Breast epithelium (tissue), 3 donors: ENCODE data around the gene ASB3.

Experiments
- POLR2AphosphoS5 ChIP-seq, 3 donors: sonication (generic); formaldehyde crosslinking; IDR thresholded peaks; one replicate each; pipeline ENCODE4 v1.6.1; 2017; ENCODE audit warnings: antibody characterized with exemption in 3 of 3
- TF ChIP-seq, protein P1 (sequence below), 3 donors: fragments of 450-650 bp; IDR thresholded peaks; one replicate each; pipeline ENCODE4 v1.5.1; 2016 to 2017; ENCODE audit warnings: antibody characterized with exemption in 3 of 3, mild to moderate bottlenecking in 3 of 3, moderate library complexity in 3 of 3

DNA sequence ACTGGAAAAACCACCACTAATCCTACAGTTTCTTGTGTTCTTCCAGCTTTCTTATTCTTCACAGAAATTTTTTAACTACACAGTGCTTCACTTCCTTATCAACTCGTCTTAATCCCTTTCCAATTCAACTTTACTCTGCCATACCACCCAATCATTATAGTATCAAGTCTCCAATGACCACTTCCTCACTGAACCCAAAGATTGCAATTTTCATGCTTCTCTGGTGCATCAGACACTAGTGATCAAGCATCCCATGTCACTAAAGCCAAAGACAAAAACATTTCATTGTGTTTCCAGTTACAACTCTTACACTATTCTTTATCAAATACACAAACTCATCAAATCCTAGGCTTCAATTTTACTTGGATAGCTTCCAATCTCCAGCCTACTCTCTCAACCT, 9.6 kb downstream of the ASB3 start:
- TF ChIP-seq, protein P1, sequence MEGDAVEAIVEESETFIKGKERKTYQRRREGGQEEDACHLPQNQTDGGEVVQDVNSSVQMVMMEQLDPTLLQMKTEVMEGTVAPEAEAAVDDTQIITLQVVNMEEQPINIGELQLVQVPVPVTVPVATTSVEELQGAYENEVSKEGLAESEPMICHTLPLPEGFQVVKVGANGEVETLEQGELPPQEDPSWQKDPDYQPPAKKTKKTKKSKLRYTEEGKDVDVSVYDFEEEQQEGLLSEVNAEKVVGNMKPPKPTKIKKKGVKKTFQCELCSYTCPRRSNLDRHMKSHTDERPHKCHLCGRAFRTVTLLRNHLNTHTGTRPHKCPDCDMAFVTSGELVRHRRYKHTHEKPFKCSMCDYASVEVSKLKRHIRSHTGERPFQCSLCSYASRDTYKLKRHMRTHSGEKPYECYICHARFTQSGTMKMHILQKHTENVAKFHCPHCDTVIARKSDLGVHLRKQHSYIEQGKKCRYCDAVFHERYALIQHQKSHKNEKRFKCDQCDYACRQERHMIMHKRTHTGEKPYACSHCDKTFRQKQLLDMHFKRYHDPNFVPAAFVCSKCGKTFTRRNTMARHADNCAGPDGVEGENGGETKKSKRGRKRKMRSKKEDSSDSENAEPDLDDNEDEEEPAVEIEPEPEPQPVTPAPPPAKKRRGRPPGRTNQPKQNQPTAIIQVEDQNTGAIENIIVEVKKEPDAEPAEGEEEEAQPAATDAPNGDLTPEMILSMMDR (IDR thresholded peaks at IDR 0.05): no peak
- TF ChIP-seq POLR2AphosphoS5 (IDR thresholded peaks at IDR 0.05): no peak
